Activated naive CD8-positive, alpha-beta T cell treated with anti-CD3 and anti-CD28 coated beads for 36 hours (primary cell): Measurements from ENCODE around the gene SPEF1. TPM values are rescaled to one million over a fixed set of nuclear protein-coding genes. Genes with fewer than 3 reads are reported as not detected.
"Not testable (repeated sequence)": the region's sequence is repeated elsewhere in the genome, so short reads cannot be mapped to it uniquely, and the experiment has no call there.

ENCODE experiments used
- DNase-seq: peaks from one replicate; pipeline ENCODE4 v3.0.0; 2021
- H3K27ac Mint-ChIP-seq: one replicate; pipeline ENCODE4 v1.8.0; 2022; ENCODE audit warnings: mild to moderate bottlenecking, moderate library complexity, mixed read lengths
- H3K27me3 Mint-ChIP-seq: one replicate; pipeline ENCODE4 v1.8.0; 2022; ENCODE audit warnings: mild to moderate bottlenecking, mixed read lengths
- H3K36me3 Mint-ChIP-seq: one replicate; pipeline ENCODE4 v1.8.0; 2021; ENCODE audit warnings: mild to moderate bottlenecking, mixed read lengths
- H3K4me1 Mint-ChIP-seq: one replicate; pipeline ENCODE4 v1.8.0; 2021; ENCODE audit warnings: mixed read lengths
- H3K4me3 Mint-ChIP-seq: one replicate; pipeline ENCODE4 v1.8.0; 2022; ENCODE audit warnings: mild to moderate bottlenecking, moderate library complexity, mixed read lengths
- H3K9me3 Mint-ChIP-seq: one replicate; pipeline ENCODE4 v1.8.0; 2022; ENCODE audit warnings: mixed read lengths
- total RNA-seq, 2 experiments: library from RNA; stranded (reverse); gene quantifications; one replicate each; pipeline ENCODE4 v1.2.3, GENCODE V29; 2021

Gene SPEF1
- under 1 TPM; 0.12 to 0.23 TPM for total RNA-seq

- Mint-ChIP-seq H3K4me1 (peaks cover 25% of the 10 kb centered on the region), H3K27ac (no peak within 1 kb of the TSS), H3K36me3 (peaks cover 10% of the 10 kb centered on the region), H3K9me3 (no peaks in the 10 kb centered on the region), H3K4me3 (peak within 1 kb of the TSS; percentile 27), H3K27me3 (peaks cover 24% of the 10 kb centered on the region)
- peak; percentile 43 for DNase-seq
Measured at GRCh38 chr20:3781153-3781910, at the start of gene SPEF1. Gene SPEF1 (minus strand): TSS chr20:3781448. CDS start chr20:3781287, 161 bp downstream.

GRCh38 chr20:3829891-3830290 lies 48.6 kb upstream of the SPEF1 start:
- not testable (repeated sequence) for H3K9me3 Mint-ChIP-seq, H3K4me3 Mint-ChIP-seq, H3K27me3 Mint-ChIP-seq

GRCh38 chr20:3828798-3829197 lies 47.5 kb upstream of the SPEF1 start:
- H3K4me3 Mint-ChIP-seq, result no peak overlapping the region
- no peaks in the 10 kb centered on the region for H3K4me1 Mint-ChIP-seq
- DNase-seq, result no peak
- no peaks in the 10 kb centered on the region for H3K9me3 Mint-ChIP-seq
- H3K36me3 Mint-ChIP-seq, result peaks cover 4% of the 10 kb centered on the region
- no peaks in the 10 kb centered on the region for H3K27me3 Mint-ChIP-seq
- H3K27ac Mint-ChIP-seq, result no peak overlapping the region

More at GRCh38 chr20:3829891-3830290, 48.6 kb upstream of the SPEF1 start:
- not testable (repeated sequence) for H3K4me1 Mint-ChIP-seq, DNase-seq, H3K27ac Mint-ChIP-seq, H3K36me3 Mint-ChIP-seq

- H3K36me3 Mint-ChIP-seq, result peaks cover 4% of the 10 kb centered on the region
- H3K4me1 Mint-ChIP-seq, result peaks cover 8% of the 10 kb centered on the region
- DNase-seq, result no peak
- H3K27me3 Mint-ChIP-seq, result no peaks in the 10 kb centered on the region
- H3K9me3 Mint-ChIP-seq, result no peaks in the 10 kb centered on the region
- no peak overlapping the region for H3K4me3 Mint-ChIP-seq
- no peak overlapping the region for H3K27ac Mint-ChIP-seq
Measured at GRCh38 chr20:3826420-3826819, 45.2 kb upstream of the SPEF1 start.

- H3K27me3 Mint-ChIP-seq, result no peaks in the 10 kb centered on the region
- H3K36me3 Mint-ChIP-seq, result peaks cover 3% of the 10 kb centered on the region
- H3K4me1 Mint-ChIP-seq, result peaks cover 11% of the 10 kb centered on the region
- no peak overlapping the region for H3K4me3 Mint-ChIP-seq
- no peak overlapping the region for H3K27ac Mint-ChIP-seq
- no peaks in the 10 kb centered on the region for H3K9me3 Mint-ChIP-seq
- no peak for DNase-seq
Measured at GRCh38 chr20:3825526-3825925, 44.3 kb upstream of the SPEF1 start.

- peaks cover 3% of the 10 kb centered on the region for H3K36me3 Mint-ChIP-seq
- H3K4me1 Mint-ChIP-seq, result peaks cover 22% of the 10 kb centered on the region
- no peak overlapping the region for H3K27ac Mint-ChIP-seq
- no peak for DNase-seq
- H3K4me3 Mint-ChIP-seq, result no peak overlapping the region
- H3K9me3 Mint-ChIP-seq, result no peaks in the 10 kb centered on the region
- no peaks in the 10 kb centered on the region for H3K27me3 Mint-ChIP-seq
Measured at GRCh38 chr20:3823881-3824280, 42.6 kb upstream of the SPEF1 start.

GRCh38 chr20:3821996-3822395 lies 40.7 kb upstream of the SPEF1 start:
- Mint-ChIP-seq H3K4me3 (peak overlapping the region; percentile 83), H3K27ac (peak overlapping the region; percentile 91), H3K27me3 (no peaks in the 10 kb centered on the region), H3K36me3 (peaks cover under 1% of the 10 kb centered on the region), H3K9me3 (no peaks in the 10 kb centered on the region), H3K4me1 (peaks cover 28% of the 10 kb centered on the region)
- no peak for DNase-seq

- H3K4me1 Mint-ChIP-seq, result peaks cover 34% of the 10 kb centered on the region
- H3K27me3 Mint-ChIP-seq, result no peaks in the 10 kb centered on the region
- no peak for DNase-seq
- no peaks in the 10 kb centered on the region for H3K9me3 Mint-ChIP-seq
- peak overlapping the region; percentile 83 for H3K4me3 Mint-ChIP-seq
- H3K36me3 Mint-ChIP-seq, result no peaks in the 10 kb centered on the region
- peak overlapping the region; percentile 91 for H3K27ac Mint-ChIP-seq
Measured at GRCh38 chr20:3820901-3821727, 39.9 kb upstream of the SPEF1 start.

- Mint-ChIP-seq H3K9me3 (no peaks in the 10 kb centered on the region), H3K4me3 (peak within 1 kb of the TSS; percentile 83), H3K4me1 (peaks cover 41% of the 10 kb centered on the region), H3K27ac (peak within 1 kb of the TSS; percentile 91), H3K27me3 (no peaks in the 10 kb centered on the region), H3K36me3 (no peaks in the 10 kb centered on the region)
- peak; percentile 92 for DNase-seq
Measured at GRCh38 chr20:3820048-3820900, 39.0 kb upstream of the SPEF1 start, which contains the start of gene AP5S1. Gene AP5S1 (plus strand): TSS chr20:3820547. CDS start chr20:3822118, 1,571 bp downstream.

GRCh38 chr20:3819411-3820047 lies 38.3 kb upstream of the SPEF1 start:
- peak overlapping the region; percentile 91 for H3K27ac Mint-ChIP-seq
- H3K9me3 Mint-ChIP-seq, result no peaks in the 10 kb centered on the region
- no peak for DNase-seq
- H3K36me3 Mint-ChIP-seq, result no peaks in the 10 kb centered on the region
- H3K27me3 Mint-ChIP-seq, result no peaks in the 10 kb centered on the region
- H3K4me1 Mint-ChIP-seq, result peaks cover 45% of the 10 kb centered on the region
- peak overlapping the region; percentile 79 for H3K4me3 Mint-ChIP-seq

GRCh38 chr20:3818155-3819151 lies 37.2 kb upstream of the SPEF1 start:
- no peaks in the 10 kb centered on the region for H3K36me3 Mint-ChIP-seq
- H3K4me1 Mint-ChIP-seq, result peaks cover 51% of the 10 kb centered on the region
- no peak for DNase-seq
- H3K9me3 Mint-ChIP-seq, result no peaks in the 10 kb centered on the region
- H3K27ac Mint-ChIP-seq, result peak overlapping the region; percentile 14
- H3K4me3 Mint-ChIP-seq, result no peak overlapping the region
- no peaks in the 10 kb centered on the region for H3K27me3 Mint-ChIP-seq

GRCh38 chr20:3815703-3816315 lies 34.6 kb upstream of the SPEF1 start:
- Mint-ChIP-seq H3K27me3 (no peaks in the 10 kb centered on the region), H3K36me3 (no peaks in the 10 kb centered on the region), H3K27ac (peak overlapping the region; percentile 5), H3K4me1 (peaks cover 62% of the 10 kb centered on the region), H3K4me3 (no peak overlapping the region), H3K9me3 (no peaks in the 10 kb centered on the region)
- DNase-seq, result peak; percentile 42

- Mint-ChIP-seq H3K4me3 (no peak overlapping the region), H3K36me3 (no peaks in the 10 kb centered on the region), H3K27me3 (no peaks in the 10 kb centered on the region), H3K4me1 (peaks cover 65% of the 10 kb centered on the region), H3K27ac (no peak overlapping the region), H3K9me3 (no peaks in the 10 kb centered on the region)
- DNase-seq, result no peak
Measured at GRCh38 chr20:3814928-3815495, 33.8 kb upstream of the SPEF1 start.
